Measurements from ENCODE around the gene ZGPAT.
"Not testable (repeated sequence)": the region's sequence is repeated elsewhere in the genome, so short reads cannot be mapped to it uniquely, and the experiment has no call there.

The ZGPAT gene

DNA sequence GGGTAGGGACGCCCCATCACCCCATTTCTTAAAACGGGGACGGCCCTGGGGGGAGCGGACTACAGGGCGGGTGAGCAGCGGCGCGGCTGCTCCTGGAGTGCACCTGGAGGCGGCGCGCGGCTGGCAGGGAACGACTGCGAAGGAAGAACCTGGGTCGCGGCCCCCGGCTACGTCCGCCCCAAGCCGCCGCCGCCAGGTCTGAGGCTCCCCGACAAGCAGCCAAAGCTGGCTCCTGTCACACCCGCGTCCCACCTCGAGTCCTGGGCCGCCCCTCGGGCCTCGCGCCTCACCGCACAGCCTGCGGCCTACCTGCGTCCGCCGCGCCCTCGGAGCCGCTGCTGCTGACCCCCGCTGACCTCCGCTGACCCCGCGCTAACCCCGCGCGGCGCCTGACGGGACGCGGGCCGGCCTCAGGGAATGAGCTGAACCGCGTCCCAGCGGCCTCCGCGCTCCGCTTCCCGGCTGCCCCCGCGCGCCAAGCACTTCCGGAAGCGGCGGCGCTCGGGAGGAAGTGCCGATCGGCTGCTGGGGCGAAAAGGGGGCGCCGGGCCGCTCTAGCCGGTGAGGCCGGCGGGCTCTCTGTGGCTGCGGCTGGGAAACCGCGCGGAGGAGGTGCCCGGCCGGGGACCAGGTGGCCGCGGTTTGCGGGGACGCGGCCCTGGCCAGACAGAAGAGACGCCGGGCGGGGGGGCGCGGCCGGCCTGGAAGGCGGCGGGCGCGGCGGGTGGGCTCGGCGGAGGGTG is at the start of gene ZGPAT, which contains the start of gene ARFRP1:
TSS of gene ZGPAT (plus strand) at position 482 of the 743 bp plus-strand sequence. CDS start 542 bp downstream, outside the sequence.
TSS of gene ARFRP1 (minus strand) at position 419 of the 743 bp plus-strand sequence. CDS start 885 bp downstream, outside the sequence.
- Mint-ChIP-seq H3K4me1 (peaks cover 56% of the 10 kb centered on the region), H3K9me3 (no peaks in the 10 kb centered on the region), H3K36me3 (peaks cover 81% of the 10 kb centered on the region), H3K4me3 (peak within 1 kb of the TSS; percentile 89), H3K27ac (peak within 1 kb of the TSS; percentile 88)
- DNase-seq (ENCODE audit: low spot score in 2 of 2) (peak; percentile 79 to 91), ATAC-seq (peak; percentile 88)

- peak overlapping the region; percentile 94 for H3K4me3 Mint-ChIP-seq
- peaks cover 39% of the 10 kb centered on the region for H3K4me1 Mint-ChIP-seq
- ATAC-seq (peak; percentile 14), DNase-seq (ENCODE audit: low spot score in 2 of 2) (no peak)
- H3K36me3 Mint-ChIP-seq: peaks cover 36% of the 10 kb centered on the region
- H3K9me3 Mint-ChIP-seq: no peaks in the 10 kb centered on the region
- peak overlapping the region; percentile 96 for H3K27ac Mint-ChIP-seq
These were observed 49.1 kb upstream of the ZGPAT start for GRCh38 chr20:63658749-63659187.

DNA sequence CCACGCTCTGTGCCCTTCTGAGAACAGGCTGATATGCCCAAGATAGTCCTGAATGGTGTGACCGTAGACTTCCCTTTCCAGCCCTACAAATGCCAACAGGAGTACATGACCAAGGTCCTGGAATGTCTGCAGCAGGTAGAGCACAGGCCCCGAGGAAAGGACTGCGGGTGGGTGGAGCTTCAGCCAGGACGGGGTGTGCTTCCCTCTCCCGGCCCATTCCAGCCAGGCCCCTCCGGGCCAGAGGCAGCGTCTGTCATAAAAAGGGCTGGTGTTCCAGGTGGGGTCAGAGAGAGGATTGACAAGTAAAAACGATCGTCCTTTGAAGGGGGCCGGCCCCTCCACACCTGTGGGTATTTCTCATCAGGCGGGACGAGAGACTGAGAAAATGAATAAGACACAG is 48.5 kb upstream of the ZGPAT start:
- DNase-seq (ENCODE audit: low spot score in 2 of 2) (no peak), ATAC-seq (no peak)
- H3K36me3 Mint-ChIP-seq: peaks cover 36% of the 10 kb centered on the region
- H3K4me3 Mint-ChIP-seq: peak overlapping the region; percentile 94
- H3K4me1 Mint-ChIP-seq: peaks cover 33% of the 10 kb centered on the region
- H3K9me3 Mint-ChIP-seq: no peaks in the 10 kb centered on the region
- no peak overlapping the region for H3K27ac Mint-ChIP-seq

DNA sequence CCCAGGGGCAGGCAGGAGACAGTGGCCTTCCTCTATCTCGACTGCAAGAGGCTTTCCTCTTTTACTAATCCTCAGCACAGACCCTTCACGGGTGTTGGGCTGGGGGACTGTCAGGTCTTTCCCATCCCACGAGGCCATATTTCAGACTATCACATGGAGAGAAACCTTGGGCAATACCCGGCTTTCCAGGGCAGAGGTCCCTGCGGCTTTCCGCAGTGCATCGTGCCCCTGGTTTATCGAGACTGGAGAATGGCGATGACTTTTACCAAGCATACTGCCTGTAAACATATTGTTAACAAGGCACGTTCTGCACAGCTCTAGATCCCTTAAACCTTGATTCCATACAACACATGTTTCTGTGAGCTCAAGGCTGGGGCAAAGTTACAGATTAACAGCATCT is 47.7 kb upstream of the ZGPAT start:
- H3K27ac Mint-ChIP-seq: not testable (repeated sequence)

GRCh38 chr20:63660622-63661021 is 47.2 kb upstream of the ZGPAT start:
- no peak overlapping the region for H3K27ac Mint-ChIP-seq
- peaks cover 26% of the 10 kb centered on the region for H3K4me1 Mint-ChIP-seq
- H3K36me3 Mint-ChIP-seq: peaks cover 36% of the 10 kb centered on the region
- DNase-seq (ENCODE audit: low spot score in 2 of 2): no peak
- H3K9me3 Mint-ChIP-seq: no peaks in the 10 kb centered on the region
- no peak overlapping the region for H3K4me3 Mint-ChIP-seq
- no peak for ATAC-seq

More for the DNA sequence above, 47.7 kb upstream of the ZGPAT start:
- ATAC-seq; DNase-seq (ENCODE audit: low spot score in 2 of 2); H3K9me3 Mint-ChIP-seq: not testable (repeated sequence)
- H3K4me1 Mint-ChIP-seq: peaks cover 26% of the 10 kb centered on the region
- peaks cover 36% of the 10 kb centered on the region for H3K36me3 Mint-ChIP-seq
- H3K4me3 Mint-ChIP-seq: peak overlapping the region; percentile 94

DNA sequence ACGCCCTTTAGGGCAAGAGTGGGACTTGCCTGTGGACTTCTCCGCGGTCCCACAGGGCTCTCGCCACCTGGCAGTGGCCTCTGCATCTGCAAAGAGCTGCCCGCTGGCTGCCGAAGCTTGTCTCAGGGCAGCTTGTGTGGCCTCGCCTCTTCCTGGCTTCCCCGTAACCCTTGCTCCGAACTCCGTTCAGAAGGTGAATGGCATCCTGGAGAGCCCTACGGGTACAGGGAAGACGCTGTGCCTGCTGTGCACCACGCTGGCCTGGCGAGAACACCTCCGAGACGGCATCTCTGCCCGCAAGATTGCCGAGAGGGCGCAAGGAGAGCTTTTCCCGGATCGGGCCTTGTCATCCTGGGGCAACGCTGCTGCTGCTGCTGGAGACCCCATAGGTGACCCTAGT is 46.7 kb upstream of the ZGPAT start:
- H3K4me1 Mint-ChIP-seq: peaks cover 26% of the 10 kb centered on the region
- ATAC-seq (no peak), DNase-seq (ENCODE audit: low spot score in 2 of 2) (no peak)
- H3K9me3 Mint-ChIP-seq: no peaks in the 10 kb centered on the region
- no peak overlapping the region for H3K4me3 Mint-ChIP-seq
- H3K36me3 Mint-ChIP-seq: peaks cover 40% of the 10 kb centered on the region
- no peak overlapping the region for H3K27ac Mint-ChIP-seq

- ATAC-seq: no peak
These were observed 45.7 kb upstream of the ZGPAT start for GRCh38 chr20:63661959-63662812.

GRCh38 chr20:63662813-63663189 is 45.0 kb upstream of the ZGPAT start:
- H3K4me3 Mint-ChIP-seq: no peak overlapping the region

More at GRCh38 chr20:63661959-63662812, 45.7 kb upstream of the ZGPAT start:
- Mint-ChIP-seq H3K27ac (no peak overlapping the region), H3K36me3 (peaks cover 46% of the 10 kb centered on the region), H3K4me1 (peaks cover 26% of the 10 kb centered on the region), H3K4me3 (no peak overlapping the region), H3K9me3 (no peaks in the 10 kb centered on the region)
- no peak for DNase-seq (ENCODE audit: low spot score in 2 of 2)

DNA sequence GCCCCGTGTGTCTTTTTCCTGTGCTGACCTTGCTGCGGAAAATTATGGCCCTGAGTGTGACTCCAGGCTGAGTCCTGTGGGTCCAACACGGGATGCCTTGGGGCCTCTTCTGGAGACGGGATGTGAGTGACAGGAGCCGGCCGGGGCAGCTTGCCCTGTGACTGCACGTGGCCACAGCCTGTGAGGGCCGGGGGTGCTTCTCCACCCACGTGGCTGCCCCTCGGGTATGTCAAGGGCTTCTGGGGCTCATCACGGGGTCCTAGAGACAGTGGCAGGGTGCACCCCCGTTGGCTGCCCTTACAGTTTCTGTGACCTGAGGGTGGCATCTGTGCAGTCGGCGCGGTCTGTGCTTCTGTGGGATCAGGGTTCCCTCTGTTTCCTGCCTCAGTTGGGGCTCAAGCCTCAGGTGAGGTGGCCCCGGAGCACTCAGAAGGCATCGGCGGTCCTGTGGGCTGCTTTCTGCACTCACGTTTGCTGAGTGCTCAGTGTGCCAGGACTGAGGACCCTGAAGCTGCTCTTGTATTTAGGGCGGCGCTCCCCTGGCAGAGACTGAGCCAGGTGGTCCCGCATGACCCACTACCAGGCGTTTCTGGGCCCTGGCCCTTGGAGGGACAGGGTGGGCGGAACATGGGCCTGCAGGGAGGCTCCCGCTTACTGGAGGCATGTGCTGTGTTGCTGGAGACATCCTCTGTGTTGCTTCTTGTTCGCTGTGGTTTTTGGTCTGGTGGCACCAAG is 44.3 kb upstream of the ZGPAT start:
- DNase-seq (ENCODE audit: low spot score in 2 of 2): no peak
- ATAC-seq: no peak
- H3K36me3 Mint-ChIP-seq: peaks cover 52% of the 10 kb centered on the region
- H3K4me1 Mint-ChIP-seq: peaks cover 21% of the 10 kb centered on the region
- H3K9me3 Mint-ChIP-seq: no peaks in the 10 kb centered on the region
- H3K27ac Mint-ChIP-seq: no peak overlapping the region
- no peak overlapping the region for H3K4me3 Mint-ChIP-seq

More at GRCh38 chr20:63662813-63663189, 45.0 kb upstream of the ZGPAT start:
- ATAC-seq: no peak
- peaks cover 52% of the 10 kb centered on the region for H3K36me3 Mint-ChIP-seq
- H3K4me1 Mint-ChIP-seq: peaks cover 22% of the 10 kb centered on the region
- no peak overlapping the region for H3K27ac Mint-ChIP-seq
- H3K9me3 Mint-ChIP-seq: no peaks in the 10 kb centered on the region
- no peak for DNase-seq (ENCODE audit: low spot score in 2 of 2)

DNA sequence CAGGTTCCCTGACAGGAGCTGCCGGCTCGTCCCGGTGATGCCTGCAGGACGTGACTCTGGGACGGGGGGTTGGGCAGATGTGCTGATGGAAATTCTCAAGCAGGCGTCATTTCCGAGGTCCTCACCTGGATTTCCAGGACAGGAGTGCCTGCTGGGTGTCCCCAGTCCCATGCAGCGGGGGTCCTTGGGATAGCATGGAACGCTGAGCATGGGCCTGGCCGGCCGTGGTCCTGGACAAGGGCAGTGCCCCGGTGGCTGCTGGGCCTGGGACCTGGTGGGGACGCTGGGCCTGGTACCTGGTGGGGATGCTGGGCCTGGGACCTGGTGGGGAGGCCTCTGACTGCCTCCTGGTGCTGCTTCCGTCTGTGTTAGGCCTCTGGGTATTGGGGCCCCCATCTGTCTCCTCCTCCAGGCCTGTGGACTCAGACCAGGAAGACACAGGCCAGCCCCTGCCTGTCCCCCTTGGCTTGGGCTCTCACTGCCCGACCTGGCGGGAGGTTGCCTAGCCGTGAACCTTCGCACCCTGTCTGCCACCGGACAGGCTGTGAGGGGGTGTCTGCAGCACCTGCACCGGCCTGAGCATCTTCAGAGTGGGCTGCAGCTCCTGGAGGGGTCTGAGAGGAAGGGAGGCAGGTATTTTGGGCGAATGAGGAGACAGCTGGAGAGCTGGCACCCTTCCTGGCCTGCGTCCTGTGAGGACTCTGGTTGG is 43.5 kb upstream of the ZGPAT start:
- DNase-seq (ENCODE audit: low spot score in 2 of 2) (no peak), ATAC-seq (peak; percentile 20)
- peaks cover 16% of the 10 kb centered on the region for H3K4me1 Mint-ChIP-seq
- H3K9me3 Mint-ChIP-seq: no peaks in the 10 kb centered on the region
- no peak overlapping the region for H3K4me3 Mint-ChIP-seq
- peaks cover 59% of the 10 kb centered on the region for H3K36me3 Mint-ChIP-seq
- H3K27ac Mint-ChIP-seq: no peak overlapping the region

DNA sequence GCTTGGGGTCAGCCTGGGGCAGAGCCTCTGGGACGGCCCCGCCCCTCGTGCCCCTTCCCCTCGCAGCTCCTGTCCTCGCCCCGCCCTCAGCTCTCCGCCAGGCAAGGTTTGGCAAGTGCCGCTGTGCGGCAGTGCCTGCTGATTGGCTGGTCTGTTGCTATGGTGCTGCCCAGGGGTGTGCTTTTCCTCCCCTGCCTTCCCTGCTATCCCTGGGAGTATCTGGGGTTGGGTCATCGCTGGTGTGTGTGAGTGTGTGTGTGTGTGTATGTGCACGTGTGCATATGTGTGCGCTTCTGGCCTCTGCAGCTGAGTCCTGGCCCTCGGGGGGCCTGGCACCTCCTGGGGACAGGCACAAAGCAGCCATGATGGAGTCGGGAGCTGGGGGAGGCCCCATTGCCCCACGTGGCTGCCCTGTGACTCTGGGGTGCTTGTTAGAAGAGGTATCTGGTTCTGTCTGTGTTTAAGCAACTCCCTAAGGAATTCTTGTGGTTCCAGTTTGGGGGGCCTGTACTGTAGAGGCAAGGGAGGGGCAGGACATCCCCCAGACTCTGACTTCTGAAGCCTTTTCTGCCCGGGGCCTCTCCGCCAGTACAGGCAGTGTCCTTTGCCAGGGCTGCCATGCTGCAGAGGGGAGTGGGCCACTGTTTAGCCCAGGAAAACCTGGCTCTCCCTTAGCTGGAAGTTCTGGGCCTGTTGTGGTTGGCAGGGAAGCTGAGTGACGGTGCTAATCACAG is 42.8 kb upstream of the ZGPAT start:
- ATAC-seq: no peak
- Mint-ChIP-seq H3K27ac (peak overlapping the region; percentile 54), H3K36me3 (peaks cover 53% of the 10 kb centered on the region), H3K4me3 (no peak overlapping the region), H3K4me1 (peaks cover 10% of the 10 kb centered on the region), H3K9me3 (no peaks in the 10 kb centered on the region)
- no peak for DNase-seq (ENCODE audit: low spot score in 2 of 2)

DNA sequence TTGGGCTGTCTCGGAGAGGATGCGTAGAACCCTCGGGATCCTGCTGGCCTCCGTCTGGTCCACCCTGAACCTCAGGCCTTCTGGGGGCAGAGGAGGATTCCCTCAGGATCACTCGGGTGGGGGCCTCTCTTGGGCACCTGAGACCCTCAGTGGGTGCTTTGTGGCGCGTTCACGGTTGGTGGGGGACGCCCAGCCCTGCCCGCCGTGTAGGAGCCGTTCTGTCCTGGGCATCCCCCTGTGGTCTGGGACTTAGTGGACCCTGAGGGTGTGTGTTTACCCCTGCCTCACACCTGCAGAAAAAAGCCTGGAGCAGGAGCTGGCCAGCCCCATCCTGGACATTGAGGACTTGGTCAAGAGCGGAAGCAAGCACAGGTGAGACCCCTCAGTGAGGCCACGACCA is 42.1 kb upstream of the ZGPAT start:
- no peak overlapping the region for H3K4me3 Mint-ChIP-seq
- H3K27ac Mint-ChIP-seq: peak overlapping the region; percentile 56
- H3K9me3 Mint-ChIP-seq: no peaks in the 10 kb centered on the region
- H3K36me3 Mint-ChIP-seq: peaks cover 54% of the 10 kb centered on the region
- H3K4me1 Mint-ChIP-seq: peaks cover 10% of the 10 kb centered on the region
- no peak for DNase-seq (ENCODE audit: low spot score in 2 of 2)
- ATAC-seq: no peak

GRCh38 chr20:63667858-63668257 is 40.0 kb upstream of the ZGPAT start:
- Mint-ChIP-seq H3K4me1 (peaks cover 5% of the 10 kb centered on the region), H3K4me3 (no peak overlapping the region), H3K36me3 (peaks cover 38% of the 10 kb centered on the region), H3K27ac (no peak overlapping the region), H3K9me3 (no peaks in the 10 kb centered on the region)
- ATAC-seq (no peak), DNase-seq (ENCODE audit: low spot score in 2 of 2) (no peak)

GRCh38 chr20:63668351-63668750 is 39.5 kb upstream of the ZGPAT start:
- Mint-ChIP-seq H3K27ac (no peak overlapping the region), H3K9me3 (no peaks in the 10 kb centered on the region), H3K36me3 (peaks cover 38% of the 10 kb centered on the region), H3K4me3 (no peak overlapping the region), H3K4me1 (peaks cover 5% of the 10 kb centered on the region)
- ATAC-seq (no peak), DNase-seq (ENCODE audit: low spot score in 2 of 2) (no peak)
